Heart left ventricle (tissue), 16 donors: ENCODE results near the gene NECTIN1. TPM values are rescaled to one million over a fixed set of nuclear protein-coding genes. Genes with fewer than 3 reads are reported as not detected.
A peak's percentile ranks its signal among the peaks of the same experiment; 100 is the strongest.

ENCODE experiments used
- ATAC-seq, 4 donors: fragments of 200-7000 bp; cut with Tn5 transposase; one replicate each; pipeline ENCODE4 v1.9.1; 2020 to 2022; ENCODE audit warnings: moderate library complexity in 4 of 4, mild to moderate bottlenecking in 3 of 4, moderate number of reproducible peaks in 1 of 4
- DNase-seq, 5 donors: peaks; one replicate each; pipeline ENCODE4 v3.0.0-alpha.2; 2020
- H3K27ac ChIP-seq, 12 donors: fragments of 200-600 bp; sonication (generic) in 4 of 12; one replicate each; pipeline versions ENCODE4 v1.5.0 to v1.8.0; 2016 to 2022; ENCODE audit warnings: mild to moderate bottlenecking in 2 of 12
- H3K27me3 ChIP-seq, 9 donors: fragments of 200-600 bp; sonication (generic) in 2 of 9; one replicate each; pipeline versions ENCODE4 v1.5.1 to v1.8.0; 2016 to 2022; ENCODE audit warnings: mild to moderate bottlenecking in 3 of 9
- H3K36me3 ChIP-seq, 9 donors: fragments of 200-600 bp; sonication (generic) in 2 of 9; one replicate each; pipeline versions ENCODE4 v1.5.0 to v1.8.0; 2018 to 2022; ENCODE audit warnings: mild to moderate bottlenecking in 2 of 9
- H3K4me1 ChIP-seq, 12 donors: fragments of 200-600 bp; sonication (generic) in 4 of 12; one replicate each; pipeline versions ENCODE4 v1.5.0 to v1.8.0; 2016 to 2022; ENCODE audit warnings: mild to moderate bottlenecking in 3 of 12
- H3K4me3 ChIP-seq, 12 donors: fragments of 200-600 bp; sonication (generic) in 4 of 12; one replicate each; pipeline versions ENCODE4 v1.5.0 to v1.8.0; 2017 to 2022; ENCODE audit warnings: mild to moderate bottlenecking in 9 of 12, moderate library complexity in 4 of 12
- H3K9me3 ChIP-seq, 12 donors: fragments of 200-600 bp; sonication (generic) in 4 of 12; one replicate each; pipeline versions ENCODE4 v1.5.0 to v1.8.0; 2016 to 2022; ENCODE audit warnings: mild to moderate bottlenecking in 1 of 12
- POLR2A ChIP-seq, 2 donors: fragments of 450-650 bp; IDR thresholded peaks; one replicate each; pipeline ENCODE4 v1.6.1; 2017; ENCODE audit warnings: antibody characterized with exemption in 2 of 2, mild to moderate bottlenecking in 2 of 2, moderate library complexity in 2 of 2
- WGBS, 4 donors: extraction: QIAGEN DNeasy Blood & Tissue Kit in 2 of 4; methylation state at CpG; one replicate each; pipeline versions ENCODE4 v1.1.5 to v1.1.7; 2013 to 2018; 5-methylcytosine and 5-hydroxymethylcytosine counted together
- intact Hi-C, 10 donors: fragments of 100-400 bp; cut with DNase I; formaldehyde crosslinking; loops; one replicate each; pipeline versions ENCODE4 v1.11.1 to v1.14.2; 2022
- polyA plus RNA-seq, 2 donors: library from polyadenylated mRNA; stranded (reverse); fragments of 200-250 nt; gene quantifications; one replicate each; pipeline ENCODE4 v1.2.3, GENCODE V29; 2013
- total RNA-seq, 9 donors: library from RNA; depleted of rRNA in 2 of 9; stranded (reverse); fragments of >200 nt in 2 of 9; fragmentation: NEBNext Ultra II Directional in 3 of 9; extraction: Animal tissue kit (Norgen Biotek cat#: 25700) in 3 of 9; gene quantifications; one replicate each; pipeline versions ENCODE4 v1.1.0 to v1.2.4, GENCODE V29; 2016 to 2023
- TF ChIP-seq, protein P1 (sequence below), 12 donors: fragments of 200-600 bp; sonication (generic) in 4 of 12; IDR thresholded peaks; one replicate each; pipeline versions ENCODE4 v1.5.0 to v1.8.0; 2018 to 2022; ENCODE audit warnings: antibody characterized with exemption in 12 of 12, mild to moderate bottlenecking in 5 of 12
- donor health status: ischemic (EF 13 %, LVEDD 7.1; RV severe dilation, severe dysfunction).
- donor health status: healthy with polysubstance abuse.
- donor health status: DM: no; HTN: yes; CAD: no.
- donor health status: DM: no; HTN: no; CAD: no.
- donor health status: ischemic (EF 25% LVEDD 6.9; RV normal size, moderate dysfunction).
- donor health status: ischemic (EF 25% LVEDD 5.7; RV mildly dilated, moderate dysfunction).
- donor health status: healthy.
- donor health status: DM: yes; HTN: yes; CAD: no.
- donor health status: ischemic (EF 35%, LVEDD 5.7; RV mildly dilated, moderate dysfunction).
- donor health status: nonischemic (EF 11% LVEDD 7.7; RV severe dilation, severe dysfunction).
- donor health status: DM: yes; HTN: yes; CAD: no.
- donor health status: PGD.
- donor health status: ischemic (EF 29% LVEDD 5.4; RV normal size, mild dysfunction).
- donor health status: nonischemic (EF 23%, LVEDD 6.1; RV moderate dilation, normal function).

Gene NECTIN1
- total and polyA plus RNA-seq, 11 donors: 5.8 to 28.6 (median 18.5) TPM

DNA sequence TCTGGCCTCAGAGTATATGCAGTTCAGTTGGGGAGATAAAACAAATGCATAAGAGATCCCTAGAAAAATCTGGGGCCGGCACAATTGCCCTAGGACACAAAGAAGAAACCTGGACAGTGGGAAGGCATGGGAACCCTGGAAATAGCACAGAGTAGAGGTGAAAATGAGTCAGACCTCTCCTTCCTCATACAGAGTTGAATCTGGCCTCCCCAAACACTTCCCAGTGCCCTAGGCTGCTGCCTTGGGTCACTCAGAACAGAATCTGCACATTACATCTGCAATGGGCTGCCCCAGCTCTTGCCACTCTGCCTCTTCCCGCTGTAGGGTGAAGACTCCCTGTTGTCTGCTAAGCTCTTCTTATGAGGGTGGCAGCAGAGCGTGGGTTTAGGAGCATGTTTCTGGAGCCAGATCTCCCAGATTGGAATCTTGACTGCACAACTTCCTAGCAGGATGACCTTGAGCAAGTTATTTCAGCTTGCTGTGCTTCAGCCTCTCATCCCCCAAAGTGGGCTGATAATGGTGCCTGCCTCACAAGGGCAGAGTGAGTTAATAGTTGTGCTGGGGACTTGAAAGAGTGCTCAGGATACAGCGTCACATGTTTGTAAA, 47.1 kb upstream of the NECTIN1 start:
- Histone ChIP-seq H3K27me3 (no peaks in the 10 kb centered on the region), H3K36me3 (no peaks in the 10 kb centered on the region), H3K4me3 (no peak overlapping the region), H3K4me1 (peaks cover 0 to 28% (median 8%) of the 10 kb centered on the region in 12 donors), H3K9me3 (no peaks in the 10 kb centered on the region), H3K27ac (no peak overlapping the region)
- intact Hi-C loops: no loop called here
- ATAC-seq (no peak), DNase-seq (peak in 1 of 5 donors; percentile 2)
- TF ChIP-seq, protein P1, sequence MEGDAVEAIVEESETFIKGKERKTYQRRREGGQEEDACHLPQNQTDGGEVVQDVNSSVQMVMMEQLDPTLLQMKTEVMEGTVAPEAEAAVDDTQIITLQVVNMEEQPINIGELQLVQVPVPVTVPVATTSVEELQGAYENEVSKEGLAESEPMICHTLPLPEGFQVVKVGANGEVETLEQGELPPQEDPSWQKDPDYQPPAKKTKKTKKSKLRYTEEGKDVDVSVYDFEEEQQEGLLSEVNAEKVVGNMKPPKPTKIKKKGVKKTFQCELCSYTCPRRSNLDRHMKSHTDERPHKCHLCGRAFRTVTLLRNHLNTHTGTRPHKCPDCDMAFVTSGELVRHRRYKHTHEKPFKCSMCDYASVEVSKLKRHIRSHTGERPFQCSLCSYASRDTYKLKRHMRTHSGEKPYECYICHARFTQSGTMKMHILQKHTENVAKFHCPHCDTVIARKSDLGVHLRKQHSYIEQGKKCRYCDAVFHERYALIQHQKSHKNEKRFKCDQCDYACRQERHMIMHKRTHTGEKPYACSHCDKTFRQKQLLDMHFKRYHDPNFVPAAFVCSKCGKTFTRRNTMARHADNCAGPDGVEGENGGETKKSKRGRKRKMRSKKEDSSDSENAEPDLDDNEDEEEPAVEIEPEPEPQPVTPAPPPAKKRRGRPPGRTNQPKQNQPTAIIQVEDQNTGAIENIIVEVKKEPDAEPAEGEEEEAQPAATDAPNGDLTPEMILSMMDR (IDR thresholded peaks at IDR 0.05): no peak
- no peak for TF ChIP-seq POLR2A (IDR thresholded peaks at IDR 0.05)
- 50 to 67% (median 58%) methylated on average over 4 of the region's 4 CpGs for WGBS, 4 donors

GRCh38 chr11:119774172-119774763, 45.3 kb upstream of the NECTIN1 start:
- H3K4me3 ChIP-seq: no peak overlapping the region
- no peak for DNase-seq
- no peaks in the 10 kb centered on the region for H3K9me3 ChIP-seq
- TF ChIP-seq, protein P1 (IDR thresholded peaks at IDR 0.05): no peak
- no peak for TF ChIP-seq POLR2A (IDR thresholded peaks at IDR 0.05)
- no peaks in the 10 kb centered on the region for H3K27me3 ChIP-seq
- ATAC-seq: no peak
- WGBS, 4 donors: 80 to 99% (median 93%) methylated on average over 1 of the region's 1 CpG
- intact Hi-C loops: no loop called here
- peaks cover 0 to 11% (median 4%) of the 10 kb centered on the region in 12 donors for H3K4me1 ChIP-seq
- no peaks in the 10 kb centered on the region for H3K36me3 ChIP-seq
- H3K27ac ChIP-seq: no peak overlapping the region

- Histone ChIP-seq H3K36me3 (no peaks in the 10 kb centered on the region), H3K27me3 (no peaks in the 10 kb centered on the region), H3K27ac (no peak overlapping the region), H3K4me1 (no peaks in the 10 kb centered on the region), H3K9me3 (peaks cover 0 to 7% (median 0%) of the 10 kb centered on the region in 12 donors), H3K4me3 (no peak overlapping the region)
- DNase-seq (peak in 1 of 5 donors; percentile 5), ATAC-seq (no peak)
- no peak for TF ChIP-seq POLR2A (IDR thresholded peaks at IDR 0.05)
- TF ChIP-seq, protein P1 (IDR thresholded peaks at IDR 0.05): no peak
- WGBS, 4 donors: 65 to 75% (median 69%) methylated on average over 8 of the region's 8 CpGs
- intact Hi-C loops: no loop called here
These were observed 43.8 kb upstream of the NECTIN1 start for GRCh38 chr11:119772641-119773415.

DNA sequence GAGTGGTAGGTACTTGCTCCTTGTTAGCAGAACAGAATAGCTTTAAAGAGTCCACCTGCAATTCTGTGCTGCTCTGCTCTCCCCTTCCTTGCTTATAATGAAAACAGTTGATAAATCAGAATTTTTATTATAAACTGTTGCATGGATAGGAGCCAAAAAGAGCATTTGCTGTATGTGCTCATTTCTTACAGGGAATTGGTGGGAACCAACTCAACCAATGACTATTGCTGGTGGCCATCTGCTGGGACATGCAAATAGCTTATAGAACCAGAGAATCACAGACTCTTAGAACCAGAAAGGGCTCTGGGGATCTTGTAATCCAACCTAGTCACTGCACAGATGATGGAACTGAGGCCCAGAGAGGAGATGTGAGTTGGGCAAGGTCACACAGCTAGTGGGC, 43.1 kb upstream of the NECTIN1 start:
- H3K27ac ChIP-seq: no peak overlapping the region
- H3K4me3 ChIP-seq: no peak overlapping the region
- TF ChIP-seq, protein P1 (IDR thresholded peaks at IDR 0.05): no peak
- TF ChIP-seq POLR2A (IDR thresholded peaks at IDR 0.05): no peak
- H3K4me1 ChIP-seq: no peaks in the 10 kb centered on the region
- no peaks in the 10 kb centered on the region for H3K36me3 ChIP-seq
- H3K9me3 ChIP-seq: peaks cover 0 to 14% (median 0%) of the 10 kb centered on the region in 12 donors
- H3K27me3 ChIP-seq: no peaks in the 10 kb centered on the region
- intact Hi-C loops: no loop called here
- DNase-seq (no peak), ATAC-seq (no peak)
